ENCODE data around the gene NPR1. TPM values are rescaled to one million over a fixed set of nuclear protein-coding genes. Genes with fewer than 3 reads are reported as not detected.

The NPR1 gene
- total and polyA plus RNA-seq, 2 of the 13 experiments (the other 11 are each of a cell fraction or from before 2014, with no cell fraction given) = not detected

- TF ChIP-seq KMT2B (CRISPR knock-in tag; IDR thresholded peaks at IDR 0.05) (peak; percentile 84), ONECUT2 (CRISPR knock-in tag; IDR thresholded peaks at IDR 0.05) (no peak), SMYD3 (CRISPR knock-in tag; IDR thresholded peaks at IDR 0.05) (no peak), NAIF1 (CRISPR knock-in tag; IDR thresholded peaks at IDR 0.05; ENCODE audit: borderline replicate concordance) (no peak), KLF16 (CRISPR knock-in tag; IDR thresholded peaks at IDR 0.05) (peak in 1 of 2 experiments; percentile 75; a peak in 2 of 4 replicates), ZFP37 (CRISPR knock-in tag; IDR thresholded peaks at IDR 0.05; ENCODE audit: borderline replicate concordance) (no peak), HNRNPH1 (optimal IDR thresholded peaks at IDR 0.05; ENCODE audit: low read depth, low read length) (no peak), ATM (IDR thresholded peaks at IDR 0.05; ENCODE audit: borderline replicate concordance) (no peak), ZBTB25 (CRISPR knock-in tag; IDR thresholded peaks at IDR 0.05) (peak; percentile 81), GATAD1 (CRISPR knock-in tag; IDR thresholded peaks at IDR 0.05) (peak; percentile 84), BORCS8-MEF2B (CRISPR knock-in tag; IDR thresholded peaks at IDR 0.05) (0 out of 2 replicates have a peak, but pooled peaks have one; percentile 18), MAZ (IDR thresholded peaks at IDR 0.05; ENCODE audit: borderline replicate concordance, low read depth, low read length) (peak; percentile 84; the same call in 1 of the 2 replicates), MAZ (CRISPR knock-in tag; IDR thresholded peaks at IDR 0.05; ENCODE audit: low read depth) (no peak), TBX2 (CRISPR knock-in tag; IDR thresholded peaks at IDR 0.05; ENCODE audit: borderline replicate concordance) (peak; percentile 71), HDAC6 (IDR thresholded peaks at IDR 0.05; ENCODE audit: low read depth, low read length) (no peak), ZNF776 (CRISPR knock-in tag; IDR thresholded peaks at IDR 0.05) (0 out of 2 replicates have a peak, but pooled peaks have one; percentile 35), FOXA1 (IDR thresholded peaks at IDR 0.05) (no peak), FOXA1 (CRISPR knock-in tag; IDR thresholded peaks at IDR 0.05) (no peak; the same call in 1 of the 2 replicates), NCOR1 (IDR thresholded peaks at IDR 0.05; ENCODE audit: borderline replicate concordance, low read length) (no peak), ZBTB44 (CRISPR knock-in tag; IDR thresholded peaks at IDR 0.05) (no peak), AFF4 (CRISPR knock-in tag; IDR thresholded peaks at IDR 0.05) (no peak), HOMEZ (CRISPR knock-in tag; IDR thresholded peaks at IDR 0.05; ENCODE audit: low read depth) (no peak)
These were observed 19.9 kb upstream of the NPR1 start, which contains the start of gene SNAPIN (continued) for GRCh38 chr1:153658400-153659174.

Data from HepG2 (cell line).